HCT116 (cell line): ENCODE data around the gene ARPC1A. TPM values are rescaled to one million over a fixed set of nuclear protein-coding genes. Genes with fewer than 3 reads are reported as not detected.

ENCODE experiments used
- ATAC-seq: fragments of 200-7000 bp; cut with Tn5 transposase; 2 replicates; pipeline ENCODE4 v1.9.1; 2020; ENCODE audit warnings: mild to moderate bottlenecking, moderate library complexity
- BruUV-seq: library from RNA; stranded (reverse); fragments of 400-500 nt; replicated peaks from 2 replicates; lab custom pipeline; 2021; lab: Mats Ljungman, UMichigan
- CTCF ChIA-PET: fragments of 300-600 bp; sonication (Branson Sonifier 250); formaldehyde crosslinking; loops from one replicate; lab custom pipeline; 2021; ENCODE audit warnings: antibody characterized with exemption; lab: Charles Lee
- POLR2A ChIA-PET: fragments of 300-600, 350-600 bp; sonication (Branson Sonifier 250); formaldehyde crosslinking; loops from one replicate; lab custom pipeline; 2021; ENCODE audit warnings: antibody characterized with exemption; lab: Charles Lee
- RAD21 ChIA-PET, 2 experiments: fragments of 300-600 bp; sonication (Branson Sonifier 250); formaldehyde crosslinking; loops; one replicate each; lab custom pipeline; 2023; ENCODE audit warnings: low total read pairs in 2 of 2; ENCODE audit not compliant: uncharacterized antibody in 2 of 2, unreplicated experiment in 2 of 2, low non-redundant PET in 1 of 2; lab: Charles Lee
- DNase-seq: peaks from one replicate; pipeline ENCODE4 v3.0.0-alpha.2; 2010; ENCODE audit warnings: low read depth, low spot score
- H2AFZ ChIP-seq: fragments of 200-600 bp; shearing (Covaris generic), sonication (generic); 2 replicates; pipeline ENCODE4 v1.6.1; 2017; ENCODE audit warnings: low read depth, mixed run types, mixed read lengths, antibody characterized with exemption, low read length; ENCODE audit not compliant: poor library complexity, severe bottlenecking
- H3K27ac ChIP-seq: 2 replicates; pipeline ENCODE4 v1.5.1; 2012; ENCODE audit warnings: low read depth, low read length
- H3K27me3 ChIP-seq: fragments of 200-600 bp; sonication (generic); 2 replicates; pipeline ENCODE4 v1.6.1; 2016; ENCODE audit warnings: mixed run types, low read length, mixed read lengths; ENCODE audit not compliant: insufficient read depth
- H3K36me3 ChIP-seq, 2 experiments: fragments of 200-500 bp in 1 of 2; fragments of 200-600 bp in 1 of 2; sonication (Bioruptor generic) in 1 of 2; sonication (generic) in 1 of 2; 2 replicates each; pipeline versions ENCODE4 v1.5.1 to v1.6.1; 2014 to 2016; ENCODE audit warnings: low read length in 2 of 2, inconsistent platforms in 1 of 2, mixed read lengths in 1 of 2, mixed run types in 1 of 2; ENCODE audit not compliant: insufficient read depth in 2 of 2, control insufficient read depth in 1 of 2
- H3K4me1 ChIP-seq, 2 experiments: fragments of 200-600 bp in 1 of 2; sonication (generic) in 1 of 2; 2 replicates each; pipeline versions ENCODE4 v1.5.1 to v1.6.1; 2012 to 2017; ENCODE audit warnings: low read length in 2 of 2, inconsistent platforms in 1 of 2, mild to moderate bottlenecking in 1 of 2, mixed read lengths in 1 of 2, mixed run types in 1 of 2, moderate library complexity in 1 of 2; ENCODE audit not compliant: insufficient read depth in 2 of 2, control insufficient read depth in 1 of 2
- H3K4me2 ChIP-seq: fragments of 200-600 bp; sonication (generic); 2 replicates; pipeline ENCODE4 v1.6.1; 2017; ENCODE audit warnings: mixed run types, low read length, mixed read lengths
- H3K4me3 ChIP-seq, 2 experiments: fragments of 200-600 bp in 1 of 2; sonication (generic) in 1 of 2; replicated peaks in 1 of 2; 2 replicates each; pipeline ENCODE4 v1.5.1; 2011 to 2016; ENCODE audit warnings: low read length in 2 of 2, control low read depth in 1 of 2, low read depth in 1 of 2, mild to moderate bottlenecking in 1 of 2, mixed read lengths in 1 of 2, mixed run types in 1 of 2
- H3K79me2 ChIP-seq: fragments of 200-600 bp; sonication (generic); 2 replicates; pipeline ENCODE4 v1.6.1; 2017; ENCODE audit warnings: mild to moderate bottlenecking, mixed run types, low read length, moderate library complexity, mixed read lengths; ENCODE audit not compliant: insufficient read depth
- H3K9ac ChIP-seq: fragments of 200-600 bp; sonication (generic); 2 replicates; pipeline ENCODE4 v1.6.1; 2016; ENCODE audit warnings: low read length, mixed read lengths
- H3K9me2 ChIP-seq: fragments of 200-600 bp; sonication (generic), shearing (Covaris generic); 2 replicates; pipeline ENCODE4 v1.6.1; 2017; ENCODE audit warnings: mixed run types, mild to moderate bottlenecking, moderate library complexity; ENCODE audit not compliant: insufficient read depth
- H3K9me3 ChIP-seq, 2 experiments: fragments of 200-500 bp in 1 of 2; fragments of 200-600 bp in 1 of 2; sonication (Bioruptor generic) in 1 of 2; sonication (generic) in 1 of 2; 2 replicates each; pipeline ENCODE4 v1.6.1; 2014 to 2017; ENCODE audit warnings: low read length in 2 of 2, mixed read lengths in 2 of 2, inconsistent platforms in 1 of 2, low read depth in 1 of 2, mild to moderate bottlenecking in 1 of 2, mixed run types in 1 of 2, moderate library complexity in 1 of 2; ENCODE audit not compliant: control insufficient read depth in 1 of 2, insufficient read depth in 1 of 2
- H4K20me1 ChIP-seq: fragments of 200-600 bp; sonication (generic), shearing (Covaris generic); 2 replicates; pipeline ENCODE4 v1.6.1; 2017; ENCODE audit warnings: mixed run types, mild to moderate bottlenecking, moderate library complexity; ENCODE audit not compliant: insufficient read depth
- CEBPB ChIP-seq: IDR thresholded peaks from 2 replicates; pipeline ENCODE4 v1.6.1; 2012; ENCODE audit warnings: low read depth
- EGR1 ChIP-seq: IDR thresholded peaks from 2 replicates; pipeline ENCODE4 v1.6.1; 2012; ENCODE audit warnings: low read depth
- ELF1 ChIP-seq: IDR thresholded peaks from 2 replicates; pipeline ENCODE4 v1.6.1; 2012; ENCODE audit warnings: low read depth, borderline replicate concordance
- POLR2A ChIP-seq: IDR thresholded peaks from 2 replicates; pipeline ENCODE4 v1.7.0; 2011; ENCODE audit warnings: borderline replicate concordance; ENCODE audit not compliant: insufficient read depth, insufficient read length; ENCODE audit errors: extremely low read depth
- POLR2AphosphoS5 ChIP-seq: IDR thresholded peaks from 2 replicates; pipeline ENCODE4 v1.6.1; 2011; ENCODE audit warnings: mild to moderate bottlenecking, low read depth, low read length, moderate library complexity
- SRF ChIP-seq: IDR thresholded peaks from 2 replicates; pipeline ENCODE4 v1.6.1; 2012; ENCODE audit warnings: low read depth
- TCF7L2 ChIP-seq: IDR thresholded peaks from 2 replicates; pipeline ENCODE4 v1.7.0; 2011; ENCODE audit warnings: borderline replicate concordance, inconsistent platforms; ENCODE audit not compliant: insufficient read depth, insufficient read length; ENCODE audit errors: extremely low read depth
- ZBTB33 ChIP-seq: IDR thresholded peaks from 2 replicates; pipeline ENCODE4 v1.6.1; 2011; ENCODE audit warnings: mild to moderate bottlenecking, low read length, moderate library complexity; ENCODE audit not compliant: insufficient replicate concordance; ENCODE audit errors: extremely low read depth
- intact Hi-C: fragments of 100-400 bp; cut with micrococcal nuclease; formaldehyde crosslinking; loops from 2 replicates; pipeline ENCODE4 v1.10.0; 2022
- total RNA-seq: library from RNA; stranded (reverse); gene quantifications from one replicate; pipeline ENCODE4 v1.2.1, GENCODE V29; 2021; ENCODE audit not compliant: unreplicated experiment
- TF ChIP-seq, protein P1 (sequence below): IDR thresholded peaks from 2 replicates; pipeline ENCODE4 v1.6.1; 2012; ENCODE audit warnings: low read depth
- TF ChIP-seq, protein P2 (sequence below), 3 experiments: fragments of 200-600 bp in 1 of 3; sonication (generic) in 1 of 3; IDR thresholded peaks in 2 of 3; conservative IDR thresholded peaks in 1 of 3; 2 replicates each; pipeline ENCODE4 v1.5.1; 2012 to 2017; ENCODE audit warnings: low read depth in 2 of 3, low read length in 2 of 3, antibody characterized with exemption in 1 of 3, borderline replicate concordance in 1 of 3, control low read depth in 1 of 3, mild to moderate bottlenecking in 1 of 3, mixed read lengths in 1 of 3, mixed run types in 1 of 3, moderate library complexity in 1 of 3; ENCODE audit not compliant: insufficient read depth in 1 of 3

The ARPC1A gene
- total RNA-seq, 1 experiment from 2014 or later: 250 TPM

- TF ChIP-seq TCF7L2: no peak
- TF ChIP-seq, protein P1, sequence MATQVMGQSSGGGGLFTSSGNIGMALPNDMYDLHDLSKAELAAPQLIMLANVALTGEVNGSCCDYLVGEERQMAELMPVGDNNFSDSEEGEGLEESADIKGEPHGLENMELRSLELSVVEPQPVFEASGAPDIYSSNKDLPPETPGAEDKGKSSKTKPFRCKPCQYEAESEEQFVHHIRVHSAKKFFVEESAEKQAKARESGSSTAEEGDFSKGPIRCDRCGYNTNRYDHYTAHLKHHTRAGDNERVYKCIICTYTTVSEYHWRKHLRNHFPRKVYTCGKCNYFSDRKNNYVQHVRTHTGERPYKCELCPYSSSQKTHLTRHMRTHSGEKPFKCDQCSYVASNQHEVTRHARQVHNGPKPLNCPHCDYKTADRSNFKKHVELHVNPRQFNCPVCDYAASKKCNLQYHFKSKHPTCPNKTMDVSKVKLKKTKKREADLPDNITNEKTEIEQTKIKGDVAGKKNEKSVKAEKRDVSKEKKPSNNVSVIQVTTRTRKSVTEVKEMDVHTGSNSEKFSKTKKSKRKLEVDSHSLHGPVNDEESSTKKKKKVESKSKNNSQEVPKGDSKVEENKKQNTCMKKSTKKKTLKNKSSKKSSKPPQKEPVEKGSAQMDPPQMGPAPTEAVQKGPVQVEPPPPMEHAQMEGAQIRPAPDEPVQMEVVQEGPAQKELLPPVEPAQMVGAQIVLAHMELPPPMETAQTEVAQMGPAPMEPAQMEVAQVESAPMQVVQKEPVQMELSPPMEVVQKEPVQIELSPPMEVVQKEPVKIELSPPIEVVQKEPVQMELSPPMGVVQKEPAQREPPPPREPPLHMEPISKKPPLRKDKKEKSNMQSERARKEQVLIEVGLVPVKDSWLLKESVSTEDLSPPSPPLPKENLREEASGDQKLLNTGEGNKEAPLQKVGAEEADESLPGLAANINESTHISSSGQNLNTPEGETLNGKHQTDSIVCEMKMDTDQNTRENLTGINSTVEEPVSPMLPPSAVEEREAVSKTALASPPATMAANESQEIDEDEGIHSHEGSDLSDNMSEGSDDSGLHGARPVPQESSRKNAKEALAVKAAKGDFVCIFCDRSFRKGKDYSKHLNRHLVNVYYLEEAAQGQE: no peak
- TF ChIP-seq POLR2AphosphoS5: no peak
- TF ChIP-seq POLR2A: no peak
- TF ChIP-seq CEBPB: no peak
Observed at GRCh38 chr7:99383791-99384370, 58.2 kb downstream of the ARPC1A start (continued).

DNA sequence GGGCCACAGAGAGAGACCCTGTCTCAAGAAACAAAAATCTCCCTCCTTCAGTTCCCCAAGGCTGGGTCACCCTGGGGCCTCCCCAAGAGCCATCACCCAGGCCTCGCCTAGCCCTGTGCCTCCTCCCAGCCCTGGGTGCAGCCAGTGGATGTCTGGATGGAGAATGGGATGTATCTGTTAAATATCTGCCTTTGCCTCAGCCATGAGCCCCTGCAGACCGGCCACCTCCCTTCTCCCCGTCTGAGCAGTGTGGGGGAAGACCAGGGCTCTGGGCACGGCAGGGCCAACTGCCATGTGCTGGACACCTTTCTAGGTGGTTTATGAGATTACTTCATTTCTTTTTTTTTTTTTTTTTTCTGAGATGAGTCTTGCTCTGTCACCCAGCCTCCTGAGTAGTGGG, 58.8 kb downstream of the ARPC1A start:
- POLR2A ChIA-PET: no interaction called here
- CTCF ChIA-PET: no interaction called here
- no TSS peak for BruUV-seq

More for the DNA sequence above, 58.8 kb downstream of the ARPC1A start:
- H3K9me2 ChIP-seq: no peaks in the 10 kb centered on the region
- no peak overlapping the region for H3K4me3 ChIP-seq
- TF ChIP-seq, protein P2, sequence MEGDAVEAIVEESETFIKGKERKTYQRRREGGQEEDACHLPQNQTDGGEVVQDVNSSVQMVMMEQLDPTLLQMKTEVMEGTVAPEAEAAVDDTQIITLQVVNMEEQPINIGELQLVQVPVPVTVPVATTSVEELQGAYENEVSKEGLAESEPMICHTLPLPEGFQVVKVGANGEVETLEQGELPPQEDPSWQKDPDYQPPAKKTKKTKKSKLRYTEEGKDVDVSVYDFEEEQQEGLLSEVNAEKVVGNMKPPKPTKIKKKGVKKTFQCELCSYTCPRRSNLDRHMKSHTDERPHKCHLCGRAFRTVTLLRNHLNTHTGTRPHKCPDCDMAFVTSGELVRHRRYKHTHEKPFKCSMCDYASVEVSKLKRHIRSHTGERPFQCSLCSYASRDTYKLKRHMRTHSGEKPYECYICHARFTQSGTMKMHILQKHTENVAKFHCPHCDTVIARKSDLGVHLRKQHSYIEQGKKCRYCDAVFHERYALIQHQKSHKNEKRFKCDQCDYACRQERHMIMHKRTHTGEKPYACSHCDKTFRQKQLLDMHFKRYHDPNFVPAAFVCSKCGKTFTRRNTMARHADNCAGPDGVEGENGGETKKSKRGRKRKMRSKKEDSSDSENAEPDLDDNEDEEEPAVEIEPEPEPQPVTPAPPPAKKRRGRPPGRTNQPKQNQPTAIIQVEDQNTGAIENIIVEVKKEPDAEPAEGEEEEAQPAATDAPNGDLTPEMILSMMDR (IDR thresholded peaks at IDR 0.05 in 2 of 3, conservative IDR thresholded peaks at IDR 0.05 in 1 of 3; ENCODE audit: borderline replicate concordance in 1 of 3, insufficient read depth in 1 of 3, low read depth in 2 of 3, low read length in 2 of 3): no peak
- TF ChIP-seq ZBTB33: no peak
- no peak for TF ChIP-seq ELF1
- TF ChIP-seq EGR1: no peak
- TF ChIP-seq SRF: no peak
- TF ChIP-seq, all 23 proteins: peak for 0
- no peak for DNase-seq
- Histone ChIP-seq H4K20me1 (no peaks in the 10 kb centered on the region; the same call in 1 of the 2 replicates), H3K4me1 (peaks cover 12% of the 10 kb centered on the region in 2 experiments; a peak in 3 of 4 replicates), H3K27ac (no peak overlapping the region; the same call in 1 of the 2 replicates), H3K9me3 (no peaks in the 10 kb centered on the region), H3K9ac (no peak overlapping the region), H3K36me3 (peaks cover 4 to 13% of the 10 kb centered on the region in 2 experiments; a peak in 3 of 4 replicates), H3K79me2 (peaks cover 44% of the 10 kb centered on the region), H3K4me2 (no peak overlapping the region), H2AFZ (no peak overlapping the region), H3K27me3 (no peaks in the 10 kb centered on the region)
- no peak for ATAC-seq
- RAD21 ChIA-PET: no interaction called here
- intact Hi-C loops: no loop called here
